Esophagus squamous epithelium (tissue), 4 donors: ENCODE measurements around the gene ACVR1B.

Experiments
- CTCF ChIP-seq, 6 experiments: fragments of 450-650 bp in 4 of 6; fragments of 200-600 bp in 2 of 6; sonication (generic) in 2 of 6; IDR thresholded peaks; one replicate each; pipeline ENCODE4 v1.5.1; 2016 to 2019; ENCODE audit warnings: antibody characterized with exemption in 6 of 6, mild to moderate bottlenecking in 4 of 6, moderate library complexity in 4 of 6
- POLR2A ChIP-seq, 4 donors: fragments of 450-650 bp; IDR thresholded peaks; one replicate each; pipeline ENCODE4 v1.6.1; 2017; ENCODE audit warnings: antibody characterized with exemption in 4 of 4, mild to moderate bottlenecking in 4 of 4, moderate library complexity in 3 of 4

GRCh38 chr12:51976376-51977160 lies 25.1 kb downstream of the ACVR1B start:
- no peak for TF ChIP-seq CTCF (IDR thresholded peaks at IDR 0.05)
- TF ChIP-seq POLR2A (IDR thresholded peaks at IDR 0.05), result no peak
